ENCODE measurements around the gene HIBCH. TPM values are rescaled to one million over a fixed set of nuclear protein-coding genes. Genes with fewer than 3 reads are reported as not detected.

Gene HIBCH
- total RNA-seq, 2 donors from 2014 or later, result 19.8 to 68.4 TPM

- H3K27ac Mint-ChIP-seq, result no peak overlapping the region
- no peak overlapping the region for H3K4me3 Mint-ChIP-seq
- H3K36me3 Mint-ChIP-seq, result peaks cover 36% of the 10 kb centered on the region
- peaks cover 10 to 15% of the 10 kb centered on the region in 2 donors for H3K4me1 Mint-ChIP-seq (ENCODE audit: low read depth in 2 of 2)
- peaks cover 5% of the 10 kb centered on the region for H3K9me3 Mint-ChIP-seq
- DNase-seq (ENCODE audit: low spot score), result no peak
- no peaks in the 10 kb centered on the region for H3K27me3 Mint-ChIP-seq
- ATAC-seq, result no peak
Measured at GRCh38 chr2:190221429-190221828, 98.2 kb downstream of the HIBCH start.

GRCh38 chr2:190219186-190219585, 100.4 kb downstream of the HIBCH start:
- Mint-ChIP-seq H3K27ac (no peak overlapping the region), H3K9me3 (peaks cover 5% of the 10 kb centered on the region), H3K27me3 (no peaks in the 10 kb centered on the region), H3K36me3 (peaks cover 17% of the 10 kb centered on the region), H3K4me3 (no peak overlapping the region), H3K4me1 (ENCODE audit: low read depth in 2 of 2) (peaks cover 19 to 28% of the 10 kb centered on the region in 2 donors)
- DNase-seq (ENCODE audit: low spot score), result no peak
- no peak for ATAC-seq

GRCh38 chr2:190217616-190218015, 102.0 kb downstream of the HIBCH start:
- Mint-ChIP-seq H3K36me3 (peaks cover 3% of the 10 kb centered on the region), H3K4me1 (ENCODE audit: low read depth in 2 of 2) (peaks cover 19 to 28% of the 10 kb centered on the region in 2 donors), H3K9me3 (no peaks in the 10 kb centered on the region), H3K4me3 (no peak overlapping the region), H3K27ac (no peak overlapping the region), H3K27me3 (no peaks in the 10 kb centered on the region)
- ATAC-seq, result no peak
- no peak for DNase-seq (ENCODE audit: low spot score)

GRCh38 chr2:190216829-190217228, 102.8 kb downstream of the HIBCH start:
- no peaks in the 10 kb centered on the region for H3K9me3 Mint-ChIP-seq
- no peak overlapping the region for H3K4me3 Mint-ChIP-seq
- H3K36me3 Mint-ChIP-seq, result no peaks in the 10 kb centered on the region
- no peaks in the 10 kb centered on the region for H3K27me3 Mint-ChIP-seq
- DNase-seq (ENCODE audit: low spot score), result no peak
- H3K27ac Mint-ChIP-seq, result no peak overlapping the region
- no peak for ATAC-seq
- peaks cover 18 to 24% of the 10 kb centered on the region in 2 donors for H3K4me1 Mint-ChIP-seq (ENCODE audit: low read depth in 2 of 2)

- no peaks in the 10 kb centered on the region for H3K36me3 Mint-ChIP-seq
- H3K4me3 Mint-ChIP-seq, result no peak overlapping the region
- no peak for ATAC-seq
- H3K27me3 Mint-ChIP-seq, result no peaks in the 10 kb centered on the region
- H3K4me1 Mint-ChIP-seq (ENCODE audit: low read depth in 2 of 2), result peaks cover 10 to 18% of the 10 kb centered on the region in 2 donors
- DNase-seq (ENCODE audit: low spot score), result no peak
- H3K9me3 Mint-ChIP-seq, result no peaks in the 10 kb centered on the region
- H3K27ac Mint-ChIP-seq, result no peak overlapping the region
Measured at GRCh38 chr2:190215620-190216019, 104.0 kb downstream of the HIBCH start.

GRCh38 chr2:190214426-190215194, 105.0 kb downstream of the HIBCH start:
- peaks cover 10 to 18% of the 10 kb centered on the region in 2 donors for H3K4me1 Mint-ChIP-seq (ENCODE audit: low read depth in 2 of 2)
- ATAC-seq (no peak), DNase-seq (ENCODE audit: low spot score) (no peak)
- H3K27ac Mint-ChIP-seq, result no peak overlapping the region
- H3K4me3 Mint-ChIP-seq, result no peak overlapping the region
- H3K9me3 Mint-ChIP-seq, result no peaks in the 10 kb centered on the region
- H3K36me3 Mint-ChIP-seq, result no peaks in the 10 kb centered on the region
- no peaks in the 10 kb centered on the region for H3K27me3 Mint-ChIP-seq

GRCh38 chr2:190213441-190214335, 105.9 kb downstream of the HIBCH start:
- Mint-ChIP-seq H3K4me3 (no peak overlapping the region), H3K9me3 (no peaks in the 10 kb centered on the region), H3K4me1 (ENCODE audit: low read depth in 2 of 2) (peaks cover 10 to 18% of the 10 kb centered on the region in 2 donors), H3K27ac (no peak overlapping the region), H3K27me3 (no peaks in the 10 kb centered on the region), H3K36me3 (no peaks in the 10 kb centered on the region)
- DNase-seq (ENCODE audit: low spot score) (no peak), ATAC-seq (no peak)

- DNase-seq (ENCODE audit: low spot score), result no peak
- Mint-ChIP-seq H3K4me3 (no peak overlapping the region), H3K27ac (no peak overlapping the region)
Measured at GRCh38 chr2:190210471-190210870, 109.2 kb downstream of the HIBCH start.

GRCh38 chr2:190209559-190209958, 110.1 kb downstream of the HIBCH start:
- Mint-ChIP-seq H3K27ac (no peak overlapping the region), H3K4me3 (no peak overlapping the region), H3K36me3 (peaks cover 1% of the 10 kb centered on the region), H3K4me1 (ENCODE audit: low read depth in 2 of 2) (peaks cover 0 to 2% of the 10 kb centered on the region in 2 donors), H3K9me3 (no peaks in the 10 kb centered on the region), H3K27me3 (no peaks in the 10 kb centered on the region)
- DNase-seq (ENCODE audit: low spot score) (no peak), ATAC-seq (no peak)

More at GRCh38 chr2:190210471-190210870, 109.2 kb downstream of the HIBCH start:
- H3K9me3 Mint-ChIP-seq, result no peaks in the 10 kb centered on the region
- H3K4me1 Mint-ChIP-seq (ENCODE audit: low read depth in 2 of 2), result peaks cover 1 to 10% of the 10 kb centered on the region in 2 donors
- no peaks in the 10 kb centered on the region for H3K27me3 Mint-ChIP-seq
- ATAC-seq, result no peak
- no peaks in the 10 kb centered on the region for H3K36me3 Mint-ChIP-seq

GRCh38 chr2:190207930-190208329, 111.7 kb downstream of the HIBCH start:
- no peaks in the 10 kb centered on the region for H3K4me1 Mint-ChIP-seq (ENCODE audit: low read depth in 2 of 2)
- ATAC-seq (no peak), DNase-seq (ENCODE audit: low spot score) (no peak)
- H3K27me3 Mint-ChIP-seq, result no peaks in the 10 kb centered on the region
- no peak overlapping the region for H3K4me3 Mint-ChIP-seq
- no peak overlapping the region for H3K27ac Mint-ChIP-seq
- no peaks in the 10 kb centered on the region for H3K9me3 Mint-ChIP-seq
- peaks cover 6% of the 10 kb centered on the region for H3K36me3 Mint-ChIP-seq

- H3K27me3 Mint-ChIP-seq, result no peaks in the 10 kb centered on the region
- H3K27ac Mint-ChIP-seq, result no peak overlapping the region
- H3K4me3 Mint-ChIP-seq, result no peak overlapping the region
- DNase-seq (ENCODE audit: low spot score) (no peak), ATAC-seq (no peak)
- no peaks in the 10 kb centered on the region for H3K9me3 Mint-ChIP-seq
- H3K4me1 Mint-ChIP-seq (ENCODE audit: low read depth in 2 of 2), result no peaks in the 10 kb centered on the region
- peaks cover 6% of the 10 kb centered on the region for H3K36me3 Mint-ChIP-seq
Measured at GRCh38 chr2:190205657-190206056, 114.0 kb downstream of the HIBCH start.

GRCh38 chr2:190202604-190203003, 117.0 kb downstream of the HIBCH start:
- ATAC-seq (no peak), DNase-seq (ENCODE audit: low spot score) (no peak)
- Mint-ChIP-seq H3K27me3 (no peaks in the 10 kb centered on the region), H3K27ac (no peak overlapping the region), H3K4me3 (no peak overlapping the region), H3K36me3 (peaks cover 19% of the 10 kb centered on the region), H3K9me3 (no peaks in the 10 kb centered on the region), H3K4me1 (ENCODE audit: low read depth in 2 of 2) (no peaks in the 10 kb centered on the region)

- ATAC-seq (no peak), DNase-seq (ENCODE audit: low spot score) (no peak)
- H3K9me3 Mint-ChIP-seq, result no peaks in the 10 kb centered on the region
- no peak overlapping the region for H3K4me3 Mint-ChIP-seq
- no peak overlapping the region for H3K27ac Mint-ChIP-seq
- H3K4me1 Mint-ChIP-seq (ENCODE audit: low read depth in 2 of 2), result no peaks in the 10 kb centered on the region
- no peaks in the 10 kb centered on the region for H3K27me3 Mint-ChIP-seq
- H3K36me3 Mint-ChIP-seq, result peaks cover 19% of the 10 kb centered on the region
Measured at GRCh38 chr2:190202018-190202417, 117.6 kb downstream of the HIBCH start.

GRCh38 chr2:190200603-190201002, 119.0 kb downstream of the HIBCH start:
- no peak overlapping the region for H3K27ac Mint-ChIP-seq
- H3K9me3 Mint-ChIP-seq, result no peaks in the 10 kb centered on the region
- DNase-seq (ENCODE audit: low spot score) (no peak), ATAC-seq (no peak)
- no peaks in the 10 kb centered on the region for H3K27me3 Mint-ChIP-seq
- peaks cover 25% of the 10 kb centered on the region for H3K36me3 Mint-ChIP-seq
- H3K4me3 Mint-ChIP-seq, result no peak overlapping the region
- no peaks in the 10 kb centered on the region for H3K4me1 Mint-ChIP-seq (ENCODE audit: low read depth in 2 of 2)
